Rectal smooth muscle tissue (tissue), 1 donor: Measurements from ENCODE around the gene B3GAT2.

ENCODE experiments used
- H3K27ac ChIP-seq: one replicate; pipeline ENCODE4 v1.7.0; 2013; ENCODE audit warnings: low read depth, low read length, inconsistent platforms
- H3K27me3 ChIP-seq: one replicate; pipeline ENCODE4 v1.7.0; 2013; ENCODE audit warnings: low read length; ENCODE audit not compliant: control insufficient read depth, insufficient read depth
- H3K36me3 ChIP-seq: one replicate; pipeline ENCODE4 v1.7.0; 2013; ENCODE audit warnings: low read length; ENCODE audit not compliant: control insufficient read depth, insufficient read depth
- H3K4me1 ChIP-seq: one replicate; pipeline ENCODE4 v1.7.0; 2013; ENCODE audit warnings: low read length; ENCODE audit not compliant: control insufficient read depth, insufficient read depth
- H3K4me3 ChIP-seq: one replicate; pipeline ENCODE4 v1.7.0; 2013; ENCODE audit warnings: low read length
- H3K9ac ChIP-seq: one replicate; pipeline ENCODE4 v1.7.0; 2013; ENCODE audit warnings: low read length

Gene B3GAT2, protein sequence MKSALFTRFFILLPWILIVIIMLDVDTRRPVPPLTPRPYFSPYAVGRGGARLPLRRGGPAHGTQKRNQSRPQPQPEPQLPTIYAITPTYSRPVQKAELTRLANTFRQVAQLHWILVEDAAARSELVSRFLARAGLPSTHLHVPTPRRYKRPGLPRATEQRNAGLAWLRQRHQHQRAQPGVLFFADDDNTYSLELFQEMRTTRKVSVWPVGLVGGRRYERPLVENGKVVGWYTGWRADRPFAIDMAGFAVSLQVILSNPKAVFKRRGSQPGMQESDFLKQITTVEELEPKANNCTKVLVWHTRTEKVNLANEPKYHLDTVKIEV

DNA sequence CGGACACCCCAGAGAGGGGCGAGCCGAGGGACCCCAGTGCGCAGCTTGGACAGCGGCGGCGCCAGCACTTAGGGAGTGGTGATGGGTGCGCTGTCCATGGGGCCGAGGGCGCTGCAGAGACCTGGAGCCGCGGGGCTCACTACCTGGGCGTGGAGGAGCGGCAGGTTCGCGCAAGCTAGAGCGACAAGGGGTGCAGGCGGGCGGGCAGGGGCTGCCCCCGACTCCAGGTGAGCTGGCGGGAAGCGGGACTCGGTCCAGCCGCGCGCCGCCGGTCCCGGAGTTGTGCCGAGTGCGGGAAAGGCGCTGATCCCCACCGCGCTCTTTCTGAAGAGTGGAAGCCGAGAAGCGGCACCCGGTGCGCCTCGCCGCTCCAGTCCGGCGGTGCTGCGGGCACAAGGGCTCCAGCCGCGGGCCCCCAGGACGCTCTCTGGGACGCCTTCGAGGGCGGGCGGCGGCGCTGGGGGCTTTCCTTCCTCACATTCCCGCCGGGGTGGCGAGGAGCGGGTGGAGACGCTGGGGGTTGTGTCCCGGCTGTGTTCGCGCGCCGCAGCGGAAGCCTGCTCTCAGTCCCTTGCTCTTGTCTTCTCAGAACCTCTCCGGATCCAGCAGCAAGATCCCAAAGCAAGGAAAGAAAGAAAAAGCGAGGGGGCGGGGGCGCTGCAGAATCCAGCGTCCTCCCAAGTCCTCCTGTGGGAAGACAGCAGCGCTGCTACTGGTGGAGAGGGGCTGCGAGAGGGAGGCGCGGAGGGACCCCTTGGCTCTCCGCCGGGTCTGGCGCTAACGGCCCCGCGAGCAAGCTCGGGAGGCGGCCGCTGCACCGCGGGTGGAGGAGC, at the start of gene B3GAT2:
Gene B3GAT2 (minus strand): TSS at position 610 of the 833 bp plus-strand sequence. CDS start 631 bp downstream, outside the sequence.
- Histone ChIP-seq H3K9ac (no peak within 1 kb of the TSS), H3K27ac (no peak within 1 kb of the TSS), H3K4me1 (peaks cover 2% of the 10 kb centered on the region), H3K27me3 (peaks cover 11% of the 10 kb centered on the region), H3K4me3 (peak within 1 kb of the TSS; percentile 58), H3K36me3 (no peaks in the 10 kb centered on the region)

DNA sequence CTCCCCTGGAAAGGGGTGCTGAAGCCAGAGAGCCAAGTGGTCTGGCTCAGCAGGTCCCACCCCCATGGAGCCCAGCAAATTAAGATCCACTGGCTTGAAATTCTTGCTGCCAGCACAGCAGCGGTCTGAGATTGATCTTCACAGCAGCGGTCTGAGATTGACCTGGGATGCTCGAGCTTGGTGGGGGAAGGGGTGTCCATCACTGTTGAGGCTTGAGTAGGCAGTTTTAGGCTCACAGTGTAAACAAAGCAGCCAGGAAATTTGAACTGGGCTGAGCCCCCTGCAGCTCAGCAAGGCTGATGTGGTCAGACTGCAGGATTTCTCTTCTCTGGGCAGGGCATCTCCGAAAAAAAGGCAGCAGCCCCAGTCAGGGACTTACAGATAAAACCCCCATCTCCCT, 41.3 kb upstream of the B3GAT2 start:
- Histone ChIP-seq H3K27me3 (no peaks in the 10 kb centered on the region), H3K4me3 (no peak overlapping the region), H3K4me1 (no peaks in the 10 kb centered on the region), H3K9ac (no peak overlapping the region), H3K27ac (no peak overlapping the region), H3K36me3 (no peaks in the 10 kb centered on the region)

DNA sequence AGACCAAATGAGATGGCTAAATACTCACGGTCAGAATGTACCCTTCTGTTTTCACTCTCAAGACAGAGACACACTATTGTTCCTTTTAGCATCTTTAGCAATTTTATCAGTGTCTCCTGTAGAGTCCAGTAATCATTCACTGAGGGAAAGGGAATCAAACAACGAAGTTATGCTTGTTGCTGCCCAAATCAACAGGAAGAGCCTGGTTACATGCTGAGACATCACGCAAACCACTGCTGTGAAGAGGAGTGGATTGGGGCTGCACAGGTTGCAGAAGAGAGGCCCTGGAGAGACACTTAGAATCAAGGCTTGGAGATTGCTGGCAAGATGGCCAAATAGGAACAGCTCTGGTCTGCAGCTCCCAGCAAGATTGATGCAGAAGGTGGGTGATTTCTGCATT, 40.5 kb upstream of the B3GAT2 start:
- Histone ChIP-seq H3K27me3 (no peaks in the 10 kb centered on the region), H3K4me3 (no peak overlapping the region)

DNA sequence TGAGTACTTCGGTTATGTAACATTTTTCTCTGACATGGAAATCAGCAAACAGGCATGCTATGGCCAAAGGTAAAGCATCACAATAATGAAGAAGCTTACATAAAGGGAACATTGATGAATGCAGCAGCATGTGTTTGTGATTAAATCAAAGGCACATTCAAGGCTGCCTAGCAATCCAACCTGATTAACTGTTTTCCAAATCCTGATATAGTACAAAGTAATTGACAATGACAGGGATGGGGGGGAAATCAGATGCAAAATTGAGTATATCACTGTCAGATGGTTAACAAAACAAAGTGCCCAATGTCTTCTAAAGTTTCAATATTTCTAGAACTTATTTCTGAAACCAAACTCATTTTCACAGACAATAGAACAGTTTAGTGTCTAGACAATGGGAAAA, 39.2 kb upstream of the B3GAT2 start:
- no peaks in the 10 kb centered on the region for H3K27me3 ChIP-seq
- H3K4me1 ChIP-seq, result no peaks in the 10 kb centered on the region
- H3K9ac ChIP-seq, result no peak overlapping the region
- H3K27ac ChIP-seq, result no peak overlapping the region
- H3K36me3 ChIP-seq, result no peaks in the 10 kb centered on the region
- no peak overlapping the region for H3K4me3 ChIP-seq

More for the DNA sequence above, 40.5 kb upstream of the B3GAT2 start:
- H3K36me3 ChIP-seq, result no peaks in the 10 kb centered on the region
- H3K27ac ChIP-seq, result no peak overlapping the region
- no peak overlapping the region for H3K9ac ChIP-seq
- no peaks in the 10 kb centered on the region for H3K4me1 ChIP-seq

DNA sequence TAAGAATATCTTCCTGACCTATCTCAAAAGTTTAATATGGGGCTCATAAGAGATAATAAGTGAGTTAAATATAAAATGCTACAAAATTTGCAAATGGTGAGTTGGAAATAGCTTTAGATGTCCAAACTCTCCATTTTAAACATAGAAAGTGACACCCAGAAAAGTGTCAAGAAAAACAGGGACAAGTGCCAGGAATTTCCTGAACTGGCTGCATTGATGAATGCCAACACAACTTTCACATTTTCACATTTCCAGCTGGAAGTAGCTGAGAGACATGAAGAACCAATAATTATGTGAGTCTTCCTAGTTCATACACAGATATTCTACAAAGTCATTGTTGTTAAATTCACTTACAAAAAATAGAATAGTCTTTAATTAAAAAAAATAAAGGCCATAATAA, 38.6 kb upstream of the B3GAT2 start:
- Histone ChIP-seq H3K9ac (no peak overlapping the region), H3K27ac (no peak overlapping the region), H3K4me3 (no peak overlapping the region), H3K4me1 (no peaks in the 10 kb centered on the region), H3K27me3 (no peaks in the 10 kb centered on the region), H3K36me3 (no peaks in the 10 kb centered on the region)

DNA sequence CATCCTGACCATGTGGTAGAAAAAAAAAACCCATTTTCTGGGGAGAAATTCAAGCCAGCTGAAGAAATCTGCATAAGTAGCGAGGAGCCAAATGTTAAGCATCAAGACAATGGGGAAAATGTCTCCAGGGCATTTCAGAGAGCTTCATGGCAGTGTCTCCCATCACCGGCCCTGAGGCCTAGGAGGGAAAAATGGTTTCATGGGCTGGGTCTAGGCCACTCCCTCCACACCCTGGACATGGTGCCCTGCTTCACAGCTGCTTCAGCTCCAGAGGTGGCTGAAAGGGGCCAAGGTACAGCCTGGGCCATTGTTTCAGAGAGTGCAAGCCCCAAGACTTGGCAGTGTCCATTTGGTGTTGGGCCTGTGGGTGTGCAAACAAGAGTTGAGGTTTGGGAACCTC, 34.4 kb upstream of the B3GAT2 start:
- Histone ChIP-seq H3K27ac (no peak overlapping the region), H3K4me1 (no peaks in the 10 kb centered on the region), H3K36me3 (no peaks in the 10 kb centered on the region), H3K9ac (no peak overlapping the region), H3K4me3 (no peak overlapping the region), H3K27me3 (no peaks in the 10 kb centered on the region)

DNA sequence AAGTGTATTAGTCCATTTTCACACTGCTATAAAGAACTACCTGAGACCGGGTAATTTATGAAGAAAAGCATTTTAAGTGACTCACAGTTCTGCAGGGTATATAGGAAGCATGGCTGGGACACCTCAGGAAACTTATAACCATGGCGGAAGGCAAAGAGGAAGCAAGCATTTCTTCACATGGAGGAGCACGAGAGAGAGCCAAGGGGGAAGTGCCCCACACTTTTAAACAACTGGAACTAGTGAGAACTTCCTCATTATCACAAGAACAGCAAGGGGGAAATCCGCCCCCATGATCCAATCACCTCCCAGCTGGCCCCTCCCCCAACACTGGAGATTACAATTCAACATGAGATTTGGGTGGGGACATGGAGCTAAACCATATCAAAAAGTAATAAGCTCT, 28.3 kb upstream of the B3GAT2 start:
- H3K27me3 ChIP-seq, result no peaks in the 10 kb centered on the region
- H3K4me1 ChIP-seq, result no peaks in the 10 kb centered on the region
- no peaks in the 10 kb centered on the region for H3K36me3 ChIP-seq
- no peak overlapping the region for H3K4me3 ChIP-seq
- no peak overlapping the region for H3K27ac ChIP-seq
- H3K9ac ChIP-seq, result no peak overlapping the region

DNA sequence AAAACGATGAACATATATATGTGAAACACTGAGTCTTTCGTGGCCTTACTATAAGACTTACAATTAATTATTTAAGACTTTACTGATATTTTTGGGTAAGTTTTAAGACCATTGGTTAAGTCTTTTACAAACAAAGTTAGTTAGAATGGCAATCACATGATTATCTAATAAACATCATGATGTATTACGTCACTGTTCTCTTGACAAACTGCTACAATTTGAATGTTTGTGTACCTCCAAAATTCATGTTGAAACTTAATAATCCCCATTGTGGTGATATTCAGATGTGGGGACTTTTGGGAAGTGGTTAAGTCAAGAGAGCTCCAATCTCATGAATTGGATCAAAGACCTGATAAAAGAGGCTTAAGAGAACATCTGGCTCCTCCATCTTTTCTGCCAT, 25.9 kb upstream of the B3GAT2 start:
- Histone ChIP-seq H3K4me3 (no peak overlapping the region), H3K36me3 (no peaks in the 10 kb centered on the region), H3K4me1 (no peaks in the 10 kb centered on the region), H3K27ac (no peak overlapping the region), H3K9ac (no peak overlapping the region), H3K27me3 (no peaks in the 10 kb centered on the region)

DNA sequence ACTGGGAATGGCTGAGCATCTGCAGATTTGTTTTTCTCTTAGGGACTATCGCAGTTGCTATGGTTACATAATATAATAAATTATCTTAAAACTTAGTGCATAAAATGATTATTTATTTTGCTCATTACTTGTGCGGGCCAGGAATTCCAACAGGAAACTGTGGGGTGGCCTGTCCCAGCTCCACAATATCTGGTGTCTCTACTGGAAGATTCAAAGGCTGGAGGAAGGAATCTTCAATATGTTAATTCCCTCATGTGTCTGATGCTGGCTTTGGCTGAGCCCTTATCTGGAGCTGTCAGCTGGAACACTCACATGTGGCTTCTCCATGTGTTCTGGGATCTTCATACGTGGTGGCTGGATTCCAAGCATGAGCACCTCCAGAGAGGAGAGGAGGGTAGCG, 23.9 kb upstream of the B3GAT2 start:
- Histone ChIP-seq H3K4me3 (no peak overlapping the region), H3K9ac (no peak overlapping the region), H3K27ac (no peak overlapping the region), H3K27me3 (no peaks in the 10 kb centered on the region), H3K36me3 (no peaks in the 10 kb centered on the region), H3K4me1 (no peaks in the 10 kb centered on the region)

DNA sequence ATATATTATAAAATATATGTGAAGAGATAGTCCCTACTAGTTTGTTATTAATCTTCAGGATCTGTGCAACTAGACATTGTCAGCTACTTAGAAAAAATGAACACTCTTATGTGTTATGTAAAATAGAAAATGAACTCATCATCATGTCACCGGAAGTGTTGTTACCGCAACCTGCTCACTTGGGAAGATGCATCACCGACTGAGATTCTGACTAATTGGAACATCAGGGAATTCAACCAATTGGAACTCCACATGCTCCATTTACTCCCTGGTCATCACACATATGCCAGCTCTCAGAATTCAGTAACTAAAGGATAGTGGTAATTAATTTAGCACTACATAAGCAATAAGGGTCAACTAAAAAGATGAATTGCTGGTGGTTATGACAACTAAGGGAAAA, 16.7 kb upstream of the B3GAT2 start:
- no peak overlapping the region for H3K27ac ChIP-seq
- H3K36me3 ChIP-seq, result no peaks in the 10 kb centered on the region
- no peak overlapping the region for H3K4me3 ChIP-seq
- H3K4me1 ChIP-seq, result no peaks in the 10 kb centered on the region
- H3K27me3 ChIP-seq, result no peaks in the 10 kb centered on the region
- no peak overlapping the region for H3K9ac ChIP-seq

DNA sequence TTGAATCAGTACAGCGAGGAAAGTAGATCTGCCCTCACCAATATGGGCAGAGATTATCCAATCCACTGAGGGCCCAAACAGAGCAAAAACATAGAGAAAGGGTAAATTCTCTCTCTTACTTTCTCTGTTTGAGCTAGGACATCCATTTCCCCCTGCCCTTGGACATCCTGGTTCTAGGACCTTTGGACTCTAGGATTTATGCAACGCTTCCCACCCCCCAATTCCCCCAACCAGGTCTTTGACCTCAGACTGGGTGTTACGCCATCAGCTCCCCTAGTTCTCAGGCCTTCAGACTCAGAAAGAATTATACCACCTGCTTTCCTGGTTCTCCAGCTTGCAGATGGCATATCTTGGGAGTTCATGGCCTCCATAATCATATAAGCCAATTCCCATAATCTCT, 10.2 kb upstream of the B3GAT2 start:
- no peak overlapping the region for H3K27ac ChIP-seq
- H3K4me1 ChIP-seq, result no peaks in the 10 kb centered on the region
- no peak overlapping the region for H3K4me3 ChIP-seq
- H3K27me3 ChIP-seq, result no peaks in the 10 kb centered on the region
- no peak overlapping the region for H3K9ac ChIP-seq
- H3K36me3 ChIP-seq, result no peaks in the 10 kb centered on the region

DNA sequence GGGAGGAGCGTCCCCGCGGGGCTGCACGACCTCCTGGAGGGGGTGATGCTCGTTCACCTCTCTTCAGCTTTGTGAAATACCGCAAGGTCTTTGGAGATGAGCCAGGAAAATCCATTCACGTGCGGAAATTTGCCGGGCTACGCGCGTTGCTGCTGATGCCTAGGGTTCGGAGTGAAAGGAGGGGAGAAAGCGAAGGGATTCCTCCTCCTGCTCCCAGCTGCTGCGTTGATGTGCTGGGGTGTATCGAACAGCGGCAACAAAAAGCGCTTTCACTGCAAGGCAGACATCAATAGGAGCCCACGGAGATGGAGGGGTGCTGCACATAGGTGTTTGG, 391 bp upstream of the B3GAT2 start:
- Histone ChIP-seq H3K9ac (no peak overlapping the region), H3K27ac (no peak overlapping the region), H3K27me3 (peaks cover 11% of the 10 kb centered on the region)

DNA sequence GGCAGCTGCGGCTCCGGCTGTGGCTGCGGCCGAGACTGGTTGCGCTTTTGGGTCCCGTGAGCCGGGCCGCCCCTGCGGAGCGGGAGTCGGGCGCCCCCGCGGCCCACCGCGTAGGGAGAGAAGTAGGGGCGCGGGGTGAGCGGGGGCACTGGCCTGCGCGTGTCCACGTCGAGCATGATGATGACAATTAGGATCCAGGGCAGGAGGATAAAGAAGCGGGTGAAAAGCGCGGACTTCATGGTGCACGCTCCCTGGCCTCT, 739 bp downstream of the B3GAT2 start:
- Histone ChIP-seq H3K36me3 (no peaks in the 10 kb centered on the region), H3K27ac (no peak overlapping the region), H3K4me3 (peak overlapping the region; percentile 58), H3K9ac (no peak overlapping the region), H3K27me3 (peaks cover 11% of the 10 kb centered on the region), H3K4me1 (peaks cover 2% of the 10 kb centered on the region)

More for the DNA sequence above, 391 bp upstream of the B3GAT2 start:
- H3K4me1 ChIP-seq, result peaks cover 2% of the 10 kb centered on the region
- no peaks in the 10 kb centered on the region for H3K36me3 ChIP-seq
- peak overlapping the region; percentile 58 for H3K4me3 ChIP-seq
